Measurements from ENCODE around the gene ATXN7L1. TPM values are rescaled to one million over a fixed set of nuclear protein-coding genes. Genes with fewer than 3 reads are reported as not detected.

Gene ATXN7L1
- polyA plus RNA-seq, 1 of the 3 experiments (the other 2 are of a cell fraction) = 6.0 TPM

- no peak for TF ChIP-seq USF2 (IDR thresholded peaks at IDR 0.05; ENCODE audit: borderline replicate concordance, low read depth, low read length)
Observed at GRCh38 chr7:105803429-105803736, 73.0 kb downstream of the ATXN7L1 start (continued).

- no peak for DNase-seq
- Histone ChIP-seq H3F3A (replicated peaks; ENCODE audit: insufficient read depth) (no peaks in the 10 kb centered on the region), H3K27me3 (ENCODE audit: insufficient read depth) (no peaks in the 10 kb centered on the region), H4K20me1 (ENCODE audit: insufficient read depth) (no peaks in the 10 kb centered on the region), H3K36me3 (replicated peaks in 1 of 2; ENCODE audit: control insufficient read depth in 1 of 2, insufficient read depth in 2 of 2, low read length in 1 of 2) (no peaks in the 10 kb centered on the region), H3K4me1 (ENCODE audit: control insufficient read depth in 1 of 2, insufficient read depth in 2 of 2, low read depth in 1 of 2, low read length in 1 of 2) (peaks cover 11 to 42% of the 10 kb centered on the region in 2 experiments; a peak in 3 of 4 replicates), H3K79me2 (ENCODE audit: insufficient read depth) (no peaks in the 10 kb centered on the region), H3K4me2 (no peak overlapping the region), H3K27ac (ENCODE audit: low read depth in 2 of 2, low read length in 1 of 2) (no peak overlapping the region), H3K4me3 (ENCODE audit: low read depth in 2 of 2, low read length in 1 of 2) (no peak overlapping the region), H3K9ac (no peak overlapping the region), H2AFZ (ENCODE audit: low read depth) (no peak overlapping the region), H3K9me3 (no peaks in the 10 kb centered on the region), H3K9me2 (no peaks in the 10 kb centered on the region)
- 85% methylated on average over 6 of the region's 7 CpGs for WGBS (ENCODE audit: low lambda C conversion rate)
- TF ChIP-seq POLR2AphosphoS5 (IDR thresholded peaks at IDR 0.05; ENCODE audit: low read depth, low read length) (no peak), RFX5 (IDR thresholded peaks at IDR 0.05; ENCODE audit: low read length) (no peak), TCF12 (IDR thresholded peaks at IDR 0.05) (no peak), EZH2phosphoT487 (IDR thresholded peaks at IDR 0.05; ENCODE audit: borderline replicate concordance, low read depth) (no peak), GABPA (IDR thresholded peaks at IDR 0.05; ENCODE audit: low read depth) (no peak), YY1 (IDR thresholded peaks at IDR 0.05; ENCODE audit: low read depth) (no peak), NRF1 (IDR thresholded peaks at IDR 0.05; ENCODE audit: low read depth, low read length) (no peak), ELF1 (IDR thresholded peaks at IDR 0.05) (no peak)
- POLR2A ChIA-PET = no interaction called here
- CTCF ChIA-PET = interaction anchor here (1.0 to 1.3 kb wide), 2 partner anchors 22 to 239 kb away, joined by 3 to 4 read pairs; no protein-coding TSS in a partner anchor
Observed at GRCh38 chr7:105802604-105803428, 73.6 kb downstream of the ATXN7L1 start.

GRCh38 chr7:105800849-105801534 is 75.4 kb downstream of the ATXN7L1 start:
- H4K20me1 ChIP-seq (ENCODE audit: insufficient read depth) = no peaks in the 10 kb centered on the region
- H3K4me3 ChIP-seq (ENCODE audit: low read depth in 2 of 2, low read length in 1 of 2) = no peak overlapping the region
- CTCF ChIA-PET = interaction anchor here (1.0 to 1.5 kb wide), 5 partner anchors 15 to 353 kb away, joined by 3 to 4 read pairs (median 3); no protein-coding TSS in a partner anchor
- H3F3A ChIP-seq (replicated peaks; ENCODE audit: insufficient read depth) = no peaks in the 10 kb centered on the region
- peaks cover 29 to 33% of the 10 kb centered on the region in 2 experiments for H3K4me1 ChIP-seq (ENCODE audit: control insufficient read depth in 1 of 2, insufficient read depth in 2 of 2, low read depth in 1 of 2, low read length in 1 of 2)
- H3K36me3 ChIP-seq (replicated peaks in 1 of 2; ENCODE audit: control insufficient read depth in 1 of 2, insufficient read depth in 2 of 2, low read length in 1 of 2) = no peaks in the 10 kb centered on the region
- POLR2A ChIA-PET = no interaction called here
- no peaks in the 10 kb centered on the region for H3K9me3 ChIP-seq
- no peak overlapping the region for H3K4me2 ChIP-seq
- no peak for DNase-seq
- no peak overlapping the region for H3K27ac ChIP-seq (ENCODE audit: low read depth in 2 of 2, low read length in 1 of 2)
- no peaks in the 10 kb centered on the region for H3K27me3 ChIP-seq (ENCODE audit: insufficient read depth)
- no peaks in the 10 kb centered on the region for H3K9me2 ChIP-seq
- H2AFZ ChIP-seq (ENCODE audit: low read depth) = no peak overlapping the region
- H3K9ac ChIP-seq = no peak overlapping the region
- 90% methylated on average over 6 of the region's 6 CpGs for WGBS (ENCODE audit: low lambda C conversion rate)
- no peaks in the 10 kb centered on the region for H3K79me2 ChIP-seq (ENCODE audit: insufficient read depth)
- no peak for TF ChIP-seq CTCF (IDR thresholded peaks at IDR 0.05)
- TF ChIP-seq EP300 (IDR thresholded peaks at IDR 0.05; ENCODE audit: borderline replicate concordance in 1 of 2, low read depth in 1 of 2, low read length in 1 of 2) = no peak
- no peak for TF ChIP-seq REST (IDR thresholded peaks at IDR 0.05; ENCODE audit: low read depth, low read length)
- no peak for TF ChIP-seq CHD2 (IDR thresholded peaks at IDR 0.05; ENCODE audit: low read length, partially characterized antibody)
- no peak for TF ChIP-seq TCF12 (IDR thresholded peaks at IDR 0.05)
- TF ChIP-seq RXRA (IDR thresholded peaks at IDR 0.05; ENCODE audit: borderline replicate concordance, low read depth) = no peak
- TF ChIP-seq TEAD4 (IDR thresholded peaks at IDR 0.05; ENCODE audit: borderline replicate concordance, insufficient read depth) = no peak
- TF ChIP-seq POLR2AphosphoS5 (IDR thresholded peaks at IDR 0.05; ENCODE audit: low read depth, low read length) = no peak
- no peak for TF ChIP-seq JUND (IDR thresholded peaks at IDR 0.05)
- no peak for TF ChIP-seq FOSL2 (IDR thresholded peaks at IDR 0.05; ENCODE audit: borderline replicate concordance, low read depth)

Measured in SK-N-SH (cell line).